GM20000 (cell line): ENCODE measurements around the gene DNAJC28.

ENCODE experiments used
- DNase-seq: peaks from one replicate; pipeline ENCODE4 v3.0.0; 2012; ENCODE audit warnings: low spot score
- TF ChIP-seq, protein P1 (sequence below): IDR thresholded peaks from 2 replicates; pipeline ENCODE4 v1.5.1; 2012; ENCODE audit warnings: mild to moderate bottlenecking, control low read depth; ENCODE audit errors: extremely low read depth, missing control alignments

Gene DNAJC28

DNA sequence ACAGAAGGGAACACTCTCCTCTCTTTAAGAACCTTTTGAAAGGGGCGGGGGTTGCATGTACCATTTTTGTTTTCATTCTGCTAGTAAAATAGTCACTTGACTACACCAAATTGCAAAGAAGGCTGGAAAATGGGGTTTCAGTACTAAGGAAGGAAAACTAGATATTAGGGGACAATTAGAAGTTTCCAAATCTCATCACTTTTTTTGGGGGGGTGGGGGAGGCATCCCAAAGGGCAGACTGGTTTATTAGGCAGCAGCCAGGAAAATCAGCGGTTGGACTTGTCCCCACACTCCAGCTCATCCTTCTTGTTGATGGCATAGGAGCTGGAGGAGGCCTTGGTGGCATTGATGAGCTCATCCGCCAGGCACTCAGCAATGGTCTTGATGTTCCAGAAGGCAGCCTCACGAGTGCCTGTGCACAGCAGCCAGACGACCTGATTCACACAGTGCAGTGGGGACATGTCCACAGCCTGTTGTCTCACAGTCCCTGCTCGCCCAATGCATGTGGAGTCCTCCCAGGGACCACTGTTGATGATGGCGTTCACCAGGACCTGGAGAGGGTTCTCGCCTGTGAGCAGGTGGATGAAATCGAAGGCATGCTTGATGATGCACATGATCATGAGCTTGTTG, 10.1 kb downstream of the DNAJC28 start:
- TF ChIP-seq, protein P1, sequence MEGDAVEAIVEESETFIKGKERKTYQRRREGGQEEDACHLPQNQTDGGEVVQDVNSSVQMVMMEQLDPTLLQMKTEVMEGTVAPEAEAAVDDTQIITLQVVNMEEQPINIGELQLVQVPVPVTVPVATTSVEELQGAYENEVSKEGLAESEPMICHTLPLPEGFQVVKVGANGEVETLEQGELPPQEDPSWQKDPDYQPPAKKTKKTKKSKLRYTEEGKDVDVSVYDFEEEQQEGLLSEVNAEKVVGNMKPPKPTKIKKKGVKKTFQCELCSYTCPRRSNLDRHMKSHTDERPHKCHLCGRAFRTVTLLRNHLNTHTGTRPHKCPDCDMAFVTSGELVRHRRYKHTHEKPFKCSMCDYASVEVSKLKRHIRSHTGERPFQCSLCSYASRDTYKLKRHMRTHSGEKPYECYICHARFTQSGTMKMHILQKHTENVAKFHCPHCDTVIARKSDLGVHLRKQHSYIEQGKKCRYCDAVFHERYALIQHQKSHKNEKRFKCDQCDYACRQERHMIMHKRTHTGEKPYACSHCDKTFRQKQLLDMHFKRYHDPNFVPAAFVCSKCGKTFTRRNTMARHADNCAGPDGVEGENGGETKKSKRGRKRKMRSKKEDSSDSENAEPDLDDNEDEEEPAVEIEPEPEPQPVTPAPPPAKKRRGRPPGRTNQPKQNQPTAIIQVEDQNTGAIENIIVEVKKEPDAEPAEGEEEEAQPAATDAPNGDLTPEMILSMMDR = no peak
- DNase-seq = no peak

DNA sequence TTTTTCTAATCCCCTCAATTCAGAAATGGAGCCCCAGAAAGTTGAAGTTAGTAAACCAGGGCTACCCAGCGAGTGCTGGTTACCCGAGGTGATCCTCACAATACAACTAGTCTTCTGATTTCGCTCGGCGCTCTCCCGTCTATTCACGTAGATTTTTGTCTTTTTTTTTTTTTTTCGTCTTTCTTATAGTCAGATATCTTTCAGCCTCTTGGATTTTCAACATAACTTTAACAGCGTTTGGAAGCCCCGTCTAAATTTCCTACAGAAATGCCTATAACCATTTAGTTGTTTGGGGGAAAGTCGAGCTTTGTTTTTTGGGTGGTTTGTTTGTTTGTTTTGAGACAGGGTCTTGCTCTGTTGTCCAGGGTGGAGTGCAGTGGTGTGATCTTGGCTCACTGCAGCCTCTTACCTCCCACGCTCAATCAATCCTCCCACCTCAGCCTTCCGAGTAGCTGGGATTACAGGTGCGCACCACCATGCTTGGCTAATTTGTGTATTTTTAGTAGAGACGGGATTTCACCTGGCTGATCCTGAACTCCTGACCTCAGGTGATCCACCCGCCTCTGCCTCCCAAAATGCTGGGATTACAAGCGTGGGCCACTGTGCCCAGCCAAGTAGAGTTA, 10.9 kb downstream of the DNAJC28 start:
- TF ChIP-seq, protein P1 = no peak
- no peak for DNase-seq

DNA sequence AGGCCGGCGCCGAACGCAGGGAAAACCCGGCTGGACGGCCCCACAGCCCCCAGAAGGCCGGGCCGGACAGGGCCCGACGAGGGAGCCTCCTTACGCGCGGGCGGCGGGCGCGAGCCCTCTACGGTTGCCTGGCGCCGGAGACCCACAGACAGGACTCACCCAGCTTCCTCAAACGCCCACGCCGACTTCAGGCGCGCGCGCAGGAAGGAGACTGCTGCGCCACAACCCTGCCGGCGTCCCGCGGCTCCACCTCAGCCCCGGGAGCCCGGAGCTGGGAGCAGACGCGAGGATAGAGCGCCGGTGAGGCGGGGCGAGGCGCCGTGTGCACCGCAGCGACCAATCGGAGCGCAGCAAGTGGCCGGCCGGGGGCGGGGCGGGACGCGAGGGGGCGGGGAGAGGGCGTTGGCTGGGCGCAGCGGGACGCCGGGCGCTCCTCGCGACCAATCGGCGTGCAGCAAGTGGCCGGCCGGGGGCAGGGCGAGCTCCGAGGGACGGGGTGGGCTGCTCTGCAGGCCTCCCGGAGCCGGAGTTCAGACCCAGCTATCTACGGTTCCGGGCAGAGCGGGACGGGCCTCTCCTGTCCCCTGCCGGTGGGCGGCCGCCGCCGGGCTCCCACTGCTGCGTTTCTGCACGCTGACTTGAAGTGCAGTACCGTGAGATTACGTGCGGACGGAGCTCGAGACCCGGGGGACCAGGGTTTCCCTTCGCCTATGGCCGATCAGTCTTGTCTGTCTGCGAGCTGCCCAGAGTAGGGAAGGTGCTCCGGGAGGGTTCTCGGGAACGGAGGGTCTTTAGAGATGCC, 11.6 kb downstream of the DNAJC28 start, which contains the start of gene TMEM50B:
TMEM50B (minus strand) TSS at position 296 of the 802 bp plus-strand sequence. CDS start 11,089 bp downstream, outside the sequence.
- TF ChIP-seq, protein P1 = no peak
- peak; percentile 99 for DNase-seq

DNA sequence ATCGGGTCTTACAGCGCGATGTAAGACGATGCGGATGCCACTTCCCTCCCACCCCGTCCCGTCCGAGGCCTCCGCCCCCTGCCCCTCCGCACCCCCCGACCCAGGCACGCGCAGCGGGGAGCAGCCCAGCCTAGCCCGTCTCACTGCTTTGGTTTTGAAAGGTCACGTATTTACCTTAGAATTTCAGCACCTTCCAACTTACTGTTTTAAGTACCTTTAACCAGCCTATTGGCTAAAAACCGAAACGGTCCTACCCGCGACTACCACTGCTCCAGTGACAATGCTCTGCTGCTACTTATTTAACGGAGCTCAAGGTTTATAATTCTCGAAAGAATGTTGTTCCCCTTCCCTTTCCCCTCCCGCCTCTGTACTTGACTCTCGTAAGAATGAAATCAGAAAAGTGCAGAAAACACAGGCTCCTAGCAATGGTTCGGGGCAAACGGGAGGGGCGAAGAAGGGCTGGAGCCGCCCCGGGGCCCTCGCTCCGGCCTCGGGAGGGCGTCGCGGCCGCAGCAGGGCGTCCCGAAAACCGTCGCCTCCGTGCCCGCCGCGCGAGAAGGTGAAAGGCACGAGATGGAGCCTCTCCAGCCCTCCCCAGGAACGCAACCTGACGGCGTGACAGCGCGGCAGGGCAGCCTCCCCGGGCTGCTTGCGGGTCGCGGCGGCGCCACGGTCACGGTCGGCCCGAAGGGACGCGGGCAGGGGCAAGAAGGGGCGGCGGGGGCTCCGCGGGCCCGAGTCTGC, 12.4 kb downstream of the DNAJC28 start:
- TF ChIP-seq, protein P1 = peak; percentile 24

DNA sequence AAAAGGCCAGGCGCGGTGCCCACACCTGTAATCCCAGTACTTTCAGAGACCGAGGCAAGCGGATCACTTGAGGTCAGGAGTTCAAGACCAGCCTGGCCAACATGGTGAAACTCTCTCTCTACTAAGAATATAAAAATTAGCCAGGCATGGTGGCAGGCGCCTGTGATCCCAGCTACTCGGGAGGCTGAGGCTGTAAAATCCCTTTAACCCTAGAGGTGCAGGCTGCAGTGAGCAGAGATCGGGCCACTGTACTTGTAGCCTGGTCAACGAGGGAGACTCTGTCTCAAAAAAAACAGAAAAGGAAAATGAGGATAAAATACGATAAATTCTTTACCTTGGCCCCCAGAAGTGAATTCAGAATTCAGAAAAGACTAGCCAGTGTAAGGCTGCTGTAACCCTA, 13.3 kb downstream of the DNAJC28 start:
- TF ChIP-seq, protein P1 = no peak
- no peak for DNase-seq

More for the DNA sequence above, 12.4 kb downstream of the DNAJC28 start:
- DNase-seq = peak; percentile 76

DNA sequence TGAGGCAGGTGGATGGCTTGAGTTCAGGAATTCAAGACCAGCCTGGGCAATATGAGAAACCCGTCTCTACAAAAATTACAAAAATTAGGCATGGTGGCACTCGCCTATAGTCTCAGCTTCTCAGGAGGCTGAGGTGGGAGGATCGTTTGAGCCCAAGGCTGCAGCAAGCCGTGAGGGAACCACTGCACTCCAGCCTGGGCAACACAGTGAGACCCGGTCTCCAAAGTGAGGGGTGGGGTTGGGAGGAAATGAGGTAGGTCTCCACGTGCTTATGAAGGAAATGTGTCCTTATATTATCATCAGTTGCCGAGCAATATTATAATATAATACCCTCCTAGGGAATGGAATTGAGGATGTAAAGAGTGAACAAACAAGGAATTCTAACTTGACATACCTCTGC, 14.4 kb downstream of the DNAJC28 start:
- no peak for DNase-seq
- TF ChIP-seq, protein P1 = no peak

DNA sequence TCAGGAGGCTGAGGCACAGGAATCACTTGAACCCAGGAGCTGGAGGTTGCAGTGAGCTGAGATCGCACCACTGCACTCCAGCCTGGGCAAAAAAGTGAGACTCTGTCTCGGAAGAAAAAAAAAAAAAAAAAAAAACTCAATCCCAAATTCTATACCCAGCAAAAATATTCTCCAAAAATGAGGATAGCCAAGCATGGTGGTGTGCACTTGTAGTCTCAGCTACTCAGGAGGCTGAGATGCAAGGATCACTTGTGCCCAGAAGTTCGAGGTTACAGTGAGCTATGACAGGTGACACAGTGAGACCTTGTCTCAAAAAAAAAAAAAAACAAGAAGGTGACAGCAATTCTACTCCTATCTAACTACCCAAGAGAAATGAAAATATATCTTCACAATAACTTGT, 18.2 kb downstream of the DNAJC28 start:
- no peak for DNase-seq
- TF ChIP-seq, protein P1 = no peak
